HG03378 (cell line): Measurements from ENCODE around the gene LRRC66.

ENCODE experiments used
- ATAC-seq: cut with Tn5 transposase; IDR thresholded peaks from one replicate; pipeline ENCODE4 v1.9.1; 2021; ENCODE audit warnings: mild to moderate bottlenecking, moderate library complexity; ENCODE audit not compliant: unreplicated experiment

LRRC66 gene

DNA sequence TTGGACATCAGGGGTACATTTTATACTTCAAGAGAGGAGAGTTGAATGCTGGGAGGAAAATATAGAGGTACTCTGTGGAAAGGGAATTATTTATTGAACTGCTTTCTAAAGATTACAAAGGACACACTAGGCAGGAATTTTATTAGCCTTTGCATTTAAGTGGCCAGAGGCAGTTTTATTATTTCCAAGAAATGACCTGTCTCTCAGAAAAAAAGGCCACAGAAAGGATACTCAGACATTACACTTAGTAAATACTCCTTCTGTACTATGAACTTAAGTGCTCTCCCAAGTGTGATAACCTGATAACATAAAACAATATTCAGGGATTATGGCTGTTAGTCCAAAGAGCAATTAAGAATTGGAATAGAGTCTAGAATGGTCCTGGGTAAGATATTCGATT lies 7.5 kb downstream of the LRRC66 start:
- ATAC-seq: no peak

DNA sequence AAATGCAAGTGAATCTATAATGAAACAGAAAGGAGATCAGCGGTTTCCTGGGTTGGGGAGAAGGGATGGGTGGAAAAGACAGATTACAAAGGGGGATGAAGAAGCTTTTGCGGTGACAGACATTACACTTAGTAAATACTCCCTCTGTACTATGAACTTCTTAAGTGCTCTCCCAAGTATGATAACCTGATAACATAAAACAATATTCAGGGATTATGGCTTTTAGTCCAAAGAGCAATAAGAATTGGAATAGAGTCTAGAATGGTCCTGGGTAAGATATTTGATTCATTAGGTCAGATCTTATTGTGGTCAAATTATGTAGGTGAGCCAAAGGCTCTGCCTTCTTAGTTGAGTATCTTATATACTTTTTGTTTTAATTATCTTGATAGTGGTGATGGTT lies 9.2 kb downstream of the LRRC66 start:
- ATAC-seq: no peak

DNA sequence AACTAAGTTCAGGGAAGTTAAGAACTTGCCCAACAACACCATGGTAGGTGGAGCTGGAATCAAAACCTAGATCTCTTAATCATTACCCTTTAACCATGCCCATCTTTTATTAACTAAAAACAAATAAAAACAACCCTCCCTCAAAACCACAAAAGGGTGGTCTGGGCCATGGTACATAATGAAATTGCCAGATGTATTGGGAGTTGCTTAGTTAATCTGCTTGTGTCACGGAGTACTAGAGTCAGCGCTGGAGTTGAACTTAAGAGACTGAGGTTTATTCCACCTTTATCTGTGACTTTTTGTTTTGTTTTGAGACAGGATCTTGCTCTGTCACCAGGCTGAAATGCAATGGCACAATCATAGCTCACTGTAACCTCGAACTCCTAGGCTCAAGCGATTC lies 13.3 kb downstream of the LRRC66 start:
- no peak for ATAC-seq

DNA sequence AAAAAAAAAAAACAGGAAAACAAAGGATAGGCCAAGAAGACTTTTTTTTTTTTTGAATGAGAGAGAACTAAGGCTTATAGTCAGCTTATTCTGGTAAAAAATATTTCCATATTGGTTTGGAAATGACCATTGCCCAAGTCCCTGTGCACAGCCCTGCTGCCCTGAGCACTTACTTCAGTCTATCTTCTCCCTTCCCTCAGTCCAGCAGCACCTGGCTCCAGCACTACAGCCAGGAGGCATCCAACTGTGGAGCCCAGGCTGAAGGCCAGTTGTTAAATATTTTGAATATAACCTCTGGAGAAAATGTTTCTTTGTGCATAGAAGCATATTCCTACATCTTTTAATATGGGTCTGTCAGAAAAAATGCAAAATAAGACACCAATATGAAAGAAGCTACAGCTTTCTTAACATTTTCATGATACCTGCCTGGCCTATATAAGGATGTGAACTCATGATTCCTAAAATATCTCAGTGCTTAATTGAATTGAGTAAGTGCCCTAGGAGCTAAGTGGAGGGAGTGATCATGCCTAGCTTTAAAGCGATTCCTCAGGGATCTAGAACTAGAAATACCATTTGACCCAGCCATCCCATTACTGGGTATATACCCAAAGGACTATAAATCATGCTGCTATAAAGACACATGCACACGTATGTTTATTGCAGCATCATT lies 14.4 kb downstream of the LRRC66 start:
- ATAC-seq: no peak

DNA sequence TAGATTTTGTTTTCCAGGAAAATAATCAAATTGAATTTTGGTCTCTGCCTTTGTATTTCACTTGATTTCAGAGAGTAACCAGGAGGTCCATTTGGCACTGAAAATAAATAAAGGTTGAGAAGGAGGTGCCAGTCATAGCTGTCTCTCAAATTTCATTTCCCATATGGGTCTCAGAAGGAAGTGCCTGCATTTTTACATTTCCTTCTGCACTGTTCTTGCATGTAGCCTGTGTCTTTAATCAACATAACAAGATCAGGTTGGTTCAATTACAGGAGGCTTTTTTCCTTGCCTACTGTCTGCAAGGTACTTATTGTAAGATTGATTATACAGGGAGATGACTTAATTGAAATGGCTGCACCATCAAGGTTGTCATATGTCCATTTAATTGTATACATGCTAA lies 15.7 kb downstream of the LRRC66 start:
- ATAC-seq: no peak

DNA sequence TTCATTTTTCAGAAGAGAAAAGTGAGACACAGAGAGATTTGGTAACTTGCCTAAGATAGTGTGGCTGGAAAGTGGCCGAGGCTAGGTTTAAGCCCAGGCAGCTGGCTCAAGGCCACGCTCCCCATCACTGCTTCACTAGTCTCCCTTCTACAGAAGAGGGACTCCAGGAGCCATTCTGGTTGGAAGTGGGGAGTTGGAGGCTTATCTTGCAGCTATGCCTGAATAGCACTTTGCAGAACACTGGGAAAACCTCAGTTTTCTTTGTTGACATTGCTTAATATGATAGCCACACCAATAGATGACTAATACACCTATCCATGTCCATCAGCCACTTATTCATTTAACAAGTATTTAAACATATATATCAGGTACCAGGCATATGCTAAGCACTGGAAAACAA lies 18.5 kb downstream of the LRRC66 start:
- no peak for ATAC-seq

DNA sequence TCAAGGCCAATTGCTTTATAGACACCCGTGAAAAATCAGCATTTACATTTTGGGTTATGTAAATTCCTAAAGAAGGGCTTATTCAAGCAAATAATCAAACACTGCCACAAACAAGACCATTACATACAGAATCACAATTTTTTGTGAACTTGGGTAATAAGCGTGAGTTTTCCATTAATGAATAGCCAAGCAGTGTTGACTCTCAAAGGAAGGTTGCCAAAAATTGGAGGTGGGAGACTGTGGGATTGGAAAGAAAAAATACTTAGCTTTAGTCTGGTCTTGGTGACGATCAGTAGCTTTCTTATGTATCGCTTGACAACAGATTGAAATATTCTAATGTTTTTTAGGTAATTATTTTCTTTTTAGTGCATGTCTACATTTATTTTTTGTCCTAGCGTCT lies 20.9 kb downstream of the LRRC66 start:
- ATAC-seq: no peak

DNA sequence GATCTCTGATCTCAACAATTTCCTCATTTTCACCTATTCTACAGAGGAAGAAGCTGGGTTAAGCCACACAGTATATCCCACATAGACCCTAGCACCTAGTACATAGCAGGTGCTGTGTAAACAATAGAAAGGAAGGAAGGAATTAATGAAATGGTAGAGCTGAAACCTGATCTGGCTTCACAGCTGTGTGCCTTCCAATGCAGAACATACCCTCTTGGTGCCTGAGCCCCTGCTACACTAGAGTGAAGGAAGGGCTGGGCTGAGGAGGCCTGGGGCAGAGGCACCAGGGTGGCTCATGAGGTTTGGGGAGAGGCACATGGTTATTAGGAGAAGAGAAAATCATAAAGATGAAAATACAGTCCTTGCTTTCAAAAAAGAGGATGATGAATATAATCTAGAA lies 21.3 kb downstream of the LRRC66 start:
- ATAC-seq: no peak

DNA sequence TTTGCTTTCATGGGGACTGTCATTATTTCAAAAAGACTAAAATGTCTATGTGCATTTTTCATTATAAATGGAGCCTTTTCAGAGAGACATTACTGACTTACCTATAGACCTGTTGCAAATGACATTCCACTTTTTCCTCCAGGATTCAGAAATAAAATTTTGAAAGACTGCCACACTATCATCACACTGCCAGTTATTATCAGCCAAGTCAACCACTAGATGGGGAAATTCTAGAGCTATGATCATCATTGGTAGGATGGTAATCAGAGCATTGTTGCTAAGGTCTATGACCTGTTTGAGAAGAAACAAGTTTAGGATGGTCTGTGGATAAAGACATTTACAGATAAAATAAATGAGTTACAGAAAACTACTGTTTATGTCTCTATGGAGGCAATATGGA lies 22.5 kb downstream of the LRRC66 start:
- no peak for ATAC-seq

DNA sequence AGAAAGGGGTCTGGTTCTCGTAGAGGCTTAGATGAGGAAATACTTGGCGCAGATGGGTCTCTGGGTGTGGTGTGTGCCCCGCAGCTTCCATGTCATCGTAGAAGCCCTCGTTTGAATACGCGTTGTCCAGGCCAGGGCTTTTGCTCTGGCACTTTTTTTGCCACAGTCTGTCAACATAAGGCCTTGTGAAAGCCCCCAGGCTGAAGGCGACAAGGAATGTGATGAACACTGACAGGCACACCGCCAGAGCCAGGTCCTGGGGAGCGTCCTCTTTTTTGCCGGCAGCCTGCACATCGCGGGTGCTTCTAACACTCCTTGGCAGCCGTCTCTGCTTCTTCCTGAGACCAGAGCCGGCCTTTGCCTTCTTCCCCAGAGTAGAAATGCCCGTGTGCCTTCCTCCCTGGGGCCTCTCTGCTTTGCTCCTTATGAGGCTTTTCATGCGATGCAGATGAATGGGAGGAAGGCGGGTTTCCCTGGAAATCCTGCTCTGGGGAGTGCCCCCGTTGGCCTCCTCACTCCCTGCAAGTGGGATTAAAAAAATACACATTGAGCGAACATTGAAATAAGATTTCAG lies 24.4 kb downstream of the LRRC66 start:
- no peak for ATAC-seq

DNA sequence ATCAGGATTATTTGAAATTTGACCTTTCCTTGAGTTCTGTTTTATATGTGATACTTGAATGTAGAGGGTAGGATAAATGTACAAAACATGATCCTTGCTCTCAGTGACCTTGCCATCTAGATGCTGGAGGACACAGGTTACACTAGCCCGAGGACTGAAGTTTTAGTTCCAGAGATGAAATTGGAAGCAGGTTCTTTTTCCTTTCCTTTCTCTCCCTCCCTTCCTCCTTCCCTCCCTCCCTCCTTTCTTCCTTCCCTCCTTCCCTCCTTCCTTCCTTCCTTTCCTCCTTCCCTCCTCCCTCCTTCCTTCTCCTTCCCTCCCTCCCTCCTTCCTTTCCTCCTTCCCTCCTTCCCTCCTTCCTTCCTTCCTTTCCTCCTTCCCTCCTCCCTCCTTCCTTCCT lies 54.3 kb downstream of the LRRC66 start:
- no peak for ATAC-seq

DNA sequence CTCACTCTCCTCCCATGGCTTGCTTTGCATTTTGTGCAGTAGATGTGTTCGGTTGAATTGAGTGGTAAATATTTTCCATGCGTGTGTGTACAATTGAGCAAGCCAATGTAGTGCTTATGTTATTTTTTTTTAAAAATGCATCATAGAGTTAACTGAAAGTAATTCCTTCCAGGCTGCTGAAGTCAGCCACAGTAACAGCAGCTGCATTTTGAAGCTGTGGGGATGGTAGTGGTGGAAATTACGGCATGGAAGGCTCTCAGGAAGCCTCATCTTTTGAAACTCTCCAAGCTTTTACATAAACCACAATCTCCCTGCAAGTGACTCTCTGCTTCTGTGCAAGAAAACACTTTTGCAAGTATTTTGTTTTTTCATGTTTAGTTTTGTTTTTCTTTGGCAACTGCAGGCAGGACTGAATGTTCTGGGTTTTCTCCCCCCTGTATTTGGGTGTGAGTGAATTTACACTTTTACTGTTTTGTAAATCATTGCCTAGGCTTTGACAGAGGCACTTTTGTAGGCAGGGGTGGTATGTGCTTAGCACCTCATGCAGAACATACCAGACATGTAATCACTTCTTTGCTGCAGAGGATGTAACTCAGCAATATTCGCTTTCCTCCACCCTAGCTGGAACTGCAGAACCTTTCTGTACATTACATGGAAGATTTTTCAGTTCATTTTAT lies 56.2 kb downstream of the LRRC66 start:
- no peak for ATAC-seq

DNA sequence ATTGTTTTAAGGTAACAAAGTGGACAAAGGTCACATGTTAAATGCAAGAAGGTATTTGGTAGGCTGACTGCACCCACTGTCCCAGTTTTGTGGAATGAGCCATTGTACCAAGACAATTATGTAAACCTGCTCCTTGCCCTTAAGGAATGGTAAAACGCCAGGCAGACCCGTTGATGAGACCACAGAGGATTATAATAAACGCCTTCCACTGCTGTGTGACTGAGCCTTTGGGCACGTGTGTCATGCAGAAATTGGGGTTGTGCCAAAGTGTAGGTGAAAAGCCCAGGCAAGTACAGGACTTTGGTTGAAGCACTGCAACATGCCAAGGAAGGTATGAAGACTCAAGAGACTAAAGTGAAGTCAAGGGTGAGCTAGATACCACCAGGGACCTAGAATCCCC lies 59.7 kb downstream of the LRRC66 start:
- no peak for ATAC-seq

DNA sequence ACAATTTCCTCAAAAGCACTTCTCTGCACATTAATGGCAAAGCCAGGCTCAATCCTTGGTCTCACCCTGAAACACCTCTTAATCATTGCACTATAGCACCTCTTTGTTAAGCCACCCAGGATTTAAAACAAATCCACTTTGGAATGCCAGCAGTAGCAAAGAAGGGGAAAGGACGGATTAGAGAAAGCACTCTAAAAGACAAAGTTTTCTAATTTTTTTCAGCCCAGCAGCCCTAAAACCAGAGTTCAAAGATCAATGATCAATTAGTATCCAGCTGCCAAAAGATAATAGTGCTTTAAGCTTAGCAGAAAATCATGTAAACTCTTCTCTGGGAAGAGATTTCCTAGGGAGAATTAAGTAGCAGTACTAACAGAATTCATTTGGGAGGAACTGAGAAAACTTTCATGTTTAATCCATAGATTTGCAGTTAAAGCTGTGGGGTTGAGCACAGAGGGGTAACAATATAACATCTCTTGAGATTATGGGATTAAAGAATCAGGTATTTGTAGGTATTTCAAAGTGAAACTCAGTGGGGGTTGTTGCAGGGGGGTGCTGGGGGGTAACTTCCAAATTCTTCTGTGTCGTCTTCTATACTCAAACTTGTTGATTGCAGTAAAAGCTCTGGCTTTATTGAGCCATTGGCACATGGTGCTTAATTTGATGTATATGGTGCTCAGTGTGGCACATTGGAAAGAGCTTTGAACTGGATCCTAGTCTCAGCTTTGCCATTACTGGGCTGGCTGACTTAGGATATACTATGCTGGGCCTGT lies 61.8 kb downstream of the LRRC66 start:
- ATAC-seq: no peak
